Suprapubic skin (tissue), 3 donors: ENCODE results near the gene MAGOH.

Source experiments
- CTCF ChIP-seq, 2 donors: fragments of 200-600 bp in 1 of 2; fragments of 450-650 bp in 1 of 2; sonication (generic) in 1 of 2; IDR thresholded peaks; one replicate each; pipeline ENCODE4 v1.5.1; 2016 to 2019; ENCODE audit warnings: antibody characterized with exemption in 2 of 2, mild to moderate bottlenecking in 1 of 2, moderate library complexity in 1 of 2
- EP300 ChIP-seq: sonication (generic); formaldehyde crosslinking; IDR thresholded peaks from one replicate; pipeline ENCODE4 v1.6.1; 2017; ENCODE audit warnings: antibody characterized with exemption
- POLR2A ChIP-seq, 2 donors: fragments of 450-650 bp; IDR thresholded peaks; one replicate each; pipeline ENCODE4 v1.6.1; 2017; ENCODE audit warnings: antibody characterized with exemption in 2 of 2, mild to moderate bottlenecking in 2 of 2, moderate library complexity in 2 of 2

- TF ChIP-seq EP300 (no peak), POLR2A (IDR thresholded peaks at IDR 0.05) (no peak), CTCF (IDR thresholded peaks at IDR 0.05) (peak; percentile 76 to 86)
These were observed 56.2 kb downstream of the MAGOH start for GRCh38 chr1:53182111-53182593.
